HG03520 (cell line): ENCODE results near the gene ATG13.

Experiments used
- ATAC-seq: cut with Tn5 transposase; IDR thresholded peaks from one replicate; pipeline ENCODE4 v1.9.1; 2021; ENCODE audit warnings: mild to moderate bottlenecking, moderate library complexity; ENCODE audit not compliant: unreplicated experiment

Gene ATG13

DNA sequence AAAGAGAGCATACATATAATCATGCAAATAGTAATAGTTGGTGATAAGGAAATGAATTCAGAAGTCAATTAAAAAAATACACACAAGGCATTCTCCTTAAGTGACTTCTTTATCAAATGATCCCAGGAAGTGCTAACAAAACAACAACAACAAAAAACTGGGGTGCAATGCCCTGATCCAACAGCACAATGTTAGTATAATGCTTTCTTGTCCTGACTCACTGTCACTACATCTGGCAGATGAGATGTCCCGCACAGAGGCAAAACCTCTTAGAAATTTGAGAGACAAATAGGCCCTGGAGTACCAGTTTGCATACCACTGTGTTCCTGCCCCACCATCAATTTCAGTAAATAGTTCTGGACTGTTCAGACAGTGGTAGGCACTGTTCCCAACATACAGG lies 12.6 kb upstream of the ATG13 start:
- no peak for ATAC-seq

DNA sequence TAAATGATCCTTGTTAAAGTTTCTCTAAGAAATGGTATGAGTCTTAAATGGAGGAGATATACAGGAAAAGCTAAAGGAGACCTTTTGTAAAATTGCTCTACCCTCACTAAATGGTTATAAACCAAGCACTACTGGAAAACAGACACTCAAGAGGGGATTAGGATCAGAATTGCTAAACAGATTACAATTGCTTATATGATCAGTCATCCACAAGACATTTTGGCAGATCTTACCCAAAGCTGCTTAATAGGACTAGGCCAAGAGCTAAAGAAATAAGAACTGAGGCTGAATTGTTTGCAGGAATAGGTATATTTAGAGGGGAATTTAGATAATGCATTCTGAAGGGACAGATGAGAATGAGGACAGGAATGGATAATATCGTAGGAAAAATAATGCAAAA lies 9.8 kb upstream of the ATG13 start:
- no peak for ATAC-seq

GRCh38 chr11:46609386-46609785 lies 8.0 kb upstream of the ATG13 start:
- no peak for ATAC-seq

- no peak for ATAC-seq
These were observed 5.6 kb upstream of the ATG13 start for GRCh38 chr11:46611526-46612304.

DNA sequence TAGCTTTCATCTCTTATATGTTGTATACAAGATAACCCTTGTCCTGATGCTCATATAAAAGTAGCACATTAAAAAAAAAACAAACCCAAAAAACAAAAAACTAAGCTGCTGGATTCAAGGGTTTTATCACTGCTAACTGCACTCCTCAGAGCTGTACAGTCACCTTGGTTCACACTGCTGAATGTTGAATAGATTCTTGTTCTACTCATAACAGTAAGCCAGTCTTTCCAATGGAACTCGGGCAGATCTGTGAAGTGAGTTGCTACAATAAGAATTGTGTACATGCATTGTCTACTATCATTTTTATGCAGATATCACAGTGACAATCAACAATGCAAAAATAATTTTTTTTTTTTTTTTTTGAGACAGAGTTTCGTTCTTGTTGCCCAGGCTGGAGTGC lies 5.0 kb upstream of the ATG13 start:
- no peak for ATAC-seq

GRCh38 chr11:46615756-46616155 lies 1.6 kb upstream of the ATG13 start:
- ATAC-seq, result no peak

DNA sequence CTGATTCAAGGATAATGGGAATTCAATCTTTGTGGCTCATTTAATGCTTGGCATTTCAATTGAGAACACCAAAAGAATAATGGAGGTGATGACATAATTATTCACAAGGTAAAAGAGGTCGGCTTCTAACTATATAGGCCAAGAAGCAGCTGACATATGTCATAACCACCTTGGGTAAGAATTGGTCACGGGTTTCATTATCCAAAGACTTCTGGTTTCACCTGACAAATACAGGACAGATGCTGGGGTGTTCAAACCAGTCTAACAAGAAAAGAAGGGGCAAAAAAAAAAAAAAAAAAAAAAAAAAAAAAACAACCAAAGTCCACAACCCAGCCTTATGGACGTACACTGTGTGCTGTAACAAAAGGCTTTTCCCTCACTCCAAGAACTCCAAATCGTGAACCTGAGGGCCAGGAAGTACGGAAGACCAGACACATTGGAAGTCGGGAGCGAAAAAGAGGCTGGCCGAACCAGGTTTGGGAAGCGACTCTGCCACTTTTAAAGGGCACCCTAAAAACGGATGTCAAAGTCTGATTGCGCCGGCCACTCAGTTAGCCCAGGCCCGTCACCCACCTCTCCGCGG lies 711 bp upstream of the ATG13 start:
- ATAC-seq, result no peak

- no peak for ATAC-seq
These were observed 590 bp downstream of the ATG13 start for GRCh38 chr11:46617972-46618314.

DNA sequence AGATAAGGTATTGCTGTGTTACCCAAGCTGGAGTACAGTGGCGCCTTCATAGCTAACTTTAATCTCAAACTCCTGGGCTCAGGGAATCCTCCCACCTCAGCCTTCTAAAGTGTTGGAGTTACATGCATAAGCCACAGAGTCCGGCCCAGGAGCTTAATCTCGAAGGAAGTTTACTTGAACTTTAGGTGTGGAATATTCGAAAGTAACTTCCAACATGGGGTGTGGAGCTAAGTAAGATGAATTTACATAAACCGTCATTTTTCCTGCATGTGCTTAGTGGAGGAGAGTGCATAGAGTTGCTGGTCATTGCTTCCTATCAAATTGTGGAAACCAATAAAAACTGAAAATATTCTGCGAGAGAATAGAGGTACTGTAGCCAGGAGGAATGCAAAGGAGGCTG lies 1.5 kb downstream of the ATG13 start:
- ATAC-seq, result no peak

DNA sequence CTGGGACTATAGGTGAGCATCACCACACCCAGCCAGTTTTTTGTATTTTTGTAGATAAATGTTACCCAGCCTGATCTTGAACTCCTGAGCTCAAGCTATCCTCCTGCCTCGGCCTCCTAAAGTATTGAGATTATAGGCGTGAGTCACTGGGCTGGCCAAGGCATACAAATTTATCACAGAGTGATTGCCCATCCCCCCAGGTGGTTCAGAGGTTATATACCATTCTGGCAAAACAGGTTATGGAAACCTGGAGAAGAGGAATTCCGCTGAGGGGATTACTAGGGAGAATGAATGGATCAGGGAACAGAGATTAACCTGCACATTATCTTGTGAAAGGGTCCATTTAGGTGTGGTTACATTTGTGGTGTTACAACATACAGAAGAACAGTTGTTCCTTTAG lies 8.1 kb downstream of the ATG13 start:
- ATAC-seq, result no peak

DNA sequence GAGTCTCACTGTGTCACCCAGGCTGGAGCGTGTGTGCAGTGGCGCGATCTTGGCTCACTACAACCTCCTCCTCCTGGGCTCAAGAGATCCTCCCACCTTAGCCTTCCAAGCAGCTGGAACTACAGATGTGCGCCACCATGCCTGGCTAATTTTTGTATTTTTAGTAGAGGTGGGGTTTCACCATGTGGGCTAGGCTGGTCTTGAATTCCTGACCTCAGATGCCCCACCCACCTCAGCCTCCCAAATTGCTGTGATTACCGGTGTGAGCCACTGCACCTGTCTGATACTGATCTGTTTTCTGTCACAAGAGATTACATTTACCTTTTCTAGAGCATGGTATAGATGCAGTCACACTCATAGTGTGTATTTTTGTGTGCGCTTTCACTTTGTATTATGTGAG lies 11.6 kb downstream of the ATG13 start:
- no peak for ATAC-seq

DNA sequence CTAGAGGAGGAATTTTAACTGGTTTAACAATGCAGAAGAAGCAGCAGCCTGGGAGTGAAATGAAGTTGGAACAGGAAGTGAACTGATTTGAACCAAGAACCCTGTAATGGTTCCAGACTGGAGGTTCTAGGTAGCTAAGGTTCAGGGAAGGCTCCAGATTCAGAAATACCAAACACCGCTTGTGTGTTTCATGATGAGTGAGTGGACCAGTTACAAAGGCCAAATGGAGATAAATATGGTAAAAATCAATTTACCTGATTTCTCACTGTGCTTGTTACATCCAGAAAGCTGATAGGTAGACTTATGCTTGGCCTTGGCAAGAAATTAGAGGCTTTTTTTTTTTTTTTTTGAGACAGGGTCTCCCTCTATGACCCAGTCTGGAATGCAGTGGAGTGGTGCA lies 12.9 kb downstream of the ATG13 start:
- ATAC-seq, result no peak

GRCh38 chr11:46631676-46632075 lies 14.3 kb downstream of the ATG13 start:
- ATAC-seq, result no peak

GRCh38 chr11:46632502-46632901 lies 15.1 kb downstream of the ATG13 start:
- ATAC-seq, result no peak

GRCh38 chr11:46633291-46634217 lies 16.2 kb downstream of the ATG13 start:
- no peak for ATAC-seq

GRCh38 chr11:46635557-46636139 lies 18.3 kb downstream of the ATG13 start:
- no peak for ATAC-seq

DNA sequence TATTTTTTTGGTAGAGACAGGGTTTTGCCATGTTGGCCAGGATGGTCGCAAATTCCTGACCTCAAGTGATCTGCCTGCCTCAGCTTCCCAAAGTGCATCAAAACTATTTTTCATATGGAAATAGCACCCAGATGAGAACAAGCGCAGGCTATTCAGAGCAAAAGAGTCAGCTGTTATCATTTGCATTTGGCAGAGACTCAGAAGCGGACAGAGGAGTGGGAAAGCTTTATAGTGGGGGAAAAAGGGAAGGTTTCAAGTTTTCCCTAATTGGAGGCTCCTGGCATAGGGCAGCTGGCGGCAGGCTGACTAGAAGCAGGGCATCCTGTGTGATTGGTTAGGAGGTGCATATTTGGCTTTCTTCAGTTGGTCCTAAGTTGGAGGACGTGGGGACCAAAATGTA lies 20.2 kb downstream of the ATG13 start:
- no peak for ATAC-seq

- no peak for ATAC-seq
These were observed 22.0 kb downstream of the ATG13 start for GRCh38 chr11:46639197-46639839.

DNA sequence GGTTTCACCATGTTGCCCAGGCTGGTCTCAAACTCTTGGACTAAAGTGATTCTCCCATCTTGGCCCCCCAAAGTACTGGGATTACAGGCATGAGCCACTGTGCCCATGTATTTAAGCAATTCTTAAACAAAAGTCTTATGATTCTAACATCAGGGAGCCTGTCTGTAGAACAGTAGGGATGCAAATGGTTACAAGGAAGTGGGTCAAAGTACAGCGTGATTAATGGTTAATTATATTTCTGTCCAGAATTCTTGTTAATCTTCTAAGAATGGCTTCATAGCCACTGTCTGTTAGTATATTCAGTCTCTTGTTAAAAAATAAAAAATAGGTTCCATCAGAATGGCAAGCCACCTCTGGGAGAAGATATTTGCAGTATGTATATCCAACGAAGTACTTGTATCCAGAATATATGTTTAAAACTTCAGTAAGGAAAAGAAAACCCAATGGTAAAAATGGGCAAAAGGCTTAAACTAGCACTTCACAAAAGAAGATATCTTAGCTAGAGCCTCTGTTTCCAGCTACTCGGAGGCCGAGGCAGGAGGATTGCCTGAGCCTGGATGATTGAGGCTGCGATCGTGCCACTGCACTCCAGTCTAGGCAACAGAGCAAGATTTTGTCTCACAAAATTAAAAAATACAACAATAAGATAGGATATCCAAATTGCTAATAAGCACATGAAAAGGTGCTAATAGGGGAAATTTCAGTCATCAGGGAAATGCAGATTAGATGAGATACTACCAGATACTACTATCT lies 22.9 kb downstream of the ATG13 start:
- ATAC-seq, result no peak

DNA sequence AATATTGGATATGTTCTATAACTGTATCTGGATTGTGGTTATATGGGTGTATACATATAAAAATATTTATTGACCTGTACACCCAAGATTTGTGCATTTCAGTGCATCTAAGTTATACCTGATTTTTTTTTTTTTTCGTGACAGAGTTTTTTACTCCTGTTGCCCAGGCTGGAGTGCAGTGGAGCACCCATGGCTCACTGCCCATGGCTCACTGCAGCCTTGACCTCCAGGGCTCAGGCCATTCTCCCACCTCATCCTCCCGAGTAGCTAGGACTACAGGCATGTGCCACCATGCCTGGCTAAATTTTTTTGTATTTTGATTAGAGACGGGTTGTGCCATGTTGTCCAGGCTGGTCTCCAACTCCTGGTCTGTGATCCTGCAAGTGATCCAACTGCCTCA lies 24.3 kb downstream of the ATG13 start:
- no peak for ATAC-seq
